ENCODE measurements around the gene CEACAM3.
"Not testable (repeated sequence)": the region's sequence is repeated elsewhere in the genome, so short reads cannot be mapped to it uniquely, and the experiment has no call there.

CEACAM3 gene

GRCh38 chr19:41796362-41796761, at the start of gene CEACAM3:
CEACAM3 (plus strand) TSS chr19:41796587; CDS start chr19:41796678, 91 bp downstream.
- no peak for DNase-seq

GRCh38 chr19:41746593-41747227, 49.7 kb upstream of the CEACAM3 start:
- peak; percentile 67 for DNase-seq

- no peak for DNase-seq
Observed at GRCh38 chr19:41748012-41748411, 48.4 kb upstream of the CEACAM3 start.

- not testable (repeated sequence) for DNase-seq
Observed at GRCh38 chr19:41750248-41751134, 45.9 kb upstream of the CEACAM3 start.

- DNase-seq = peak; percentile 40
Observed at GRCh38 chr19:41753159-41753558, 43.2 kb upstream of the CEACAM3 start.

- peak; percentile 11 for DNase-seq
Observed at GRCh38 chr19:41753936-41754529, 42.4 kb upstream of the CEACAM3 start.

GRCh38 chr19:41755328-41755913, 41.0 kb upstream of the CEACAM3 start, which contains the start of gene CEACAM6:
CEACAM6 (plus strand) TSS chr19:41755530; CDS start chr19:41755639, 109 bp downstream.
- DNase-seq = no peak

GRCh38 chr19:41758846-41759245, 37.5 kb upstream of the CEACAM3 start:
- no peak for DNase-seq

GRCh38 chr19:41767115-41767514, 29.3 kb upstream of the CEACAM3 start:
- no peak for DNase-seq

- not testable (repeated sequence) for DNase-seq
Observed at GRCh38 chr19:41768105-41768504, 28.3 kb upstream of the CEACAM3 start.

GRCh38 chr19:41769608-41770007, 26.8 kb upstream of the CEACAM3 start:
- DNase-seq = no peak

GRCh38 chr19:41771410-41771809, 25.0 kb upstream of the CEACAM3 start:
- DNase-seq = no peak

- DNase-seq = no peak
Observed at GRCh38 chr19:41774515-41774980, 21.8 kb upstream of the CEACAM3 start.

- no peak for DNase-seq
Observed at GRCh38 chr19:41776700-41777099, 19.7 kb upstream of the CEACAM3 start.

GRCh38 chr19:41783612-41784011, 12.8 kb upstream of the CEACAM3 start:
- DNase-seq = peak; percentile 99

- peak; percentile 94 for DNase-seq
Observed at GRCh38 chr19:41784312-41784711, 12.1 kb upstream of the CEACAM3 start.

GRCh38 chr19:41784743-41785142, 11.6 kb upstream of the CEACAM3 start:
- DNase-seq = peak; percentile 99

GRCh38 chr19:41785653-41786052, 10.7 kb upstream of the CEACAM3 start:
- DNase-seq = peak; percentile 96

GRCh38 chr19:41787055-41787454, 9.3 kb upstream of the CEACAM3 start:
- DNase-seq = no peak

- DNase-seq = not testable (repeated sequence)
Observed at GRCh38 chr19:41788518-41788917, 7.9 kb upstream of the CEACAM3 start.

GRCh38 chr19:41789053-41789452, 7.3 kb upstream of the CEACAM3 start:
- not testable (repeated sequence) for DNase-seq

- DNase-seq = peak; percentile 10
Observed at GRCh38 chr19:41792513-41793413, 3.6 kb upstream of the CEACAM3 start.
